Endodermal cell (in vitro differentiated cells): ENCODE measurements around the gene CNST. TPM values are rescaled to one million over a fixed set of nuclear protein-coding genes. Genes with fewer than 3 reads are reported as not detected.
"Not testable (repeated sequence)": the region's sequence is repeated elsewhere in the genome, so short reads cannot be mapped to it uniquely, and the experiment has no call there.

Experiments
- DNase-seq: peaks from one replicate; pipeline ENCODE4 v3.0.0-alpha.2; 2017
- H3K27ac ChIP-seq: 2 replicates; pipeline ENCODE4 v1.5.1; 2013; ENCODE audit warnings: mild to moderate bottlenecking, low read depth, low read length, moderate library complexity
- H3K27me3 ChIP-seq: 2 replicates; pipeline ENCODE4 v1.6.1; 2013; ENCODE audit warnings: mild to moderate bottlenecking, low read length, moderate library complexity; ENCODE audit not compliant: insufficient read depth, control insufficient read depth, poor library complexity, severe bottlenecking
- H3K36me3 ChIP-seq: 2 replicates; pipeline ENCODE4 v1.7.0; 2013; ENCODE audit warnings: mild to moderate bottlenecking, low read length, moderate library complexity; ENCODE audit not compliant: control insufficient read depth, insufficient read depth
- H3K4me1 ChIP-seq: one replicate; pipeline ENCODE4 v1.7.0; 2013; ENCODE audit warnings: low read length; ENCODE audit not compliant: control insufficient read depth, insufficient read depth
- H3K4me3 ChIP-seq: 2 replicates; pipeline ENCODE4 v1.5.1; 2013; ENCODE audit warnings: mild to moderate bottlenecking, low read length, moderate library complexity
- H3K9ac ChIP-seq: 2 replicates; pipeline ENCODE4 v1.6.1; 2013; ENCODE audit warnings: mild to moderate bottlenecking, low read length, moderate library complexity; ENCODE audit not compliant: poor library complexity, severe bottlenecking; ENCODE audit errors: extremely low read depth
- H3K9me3 ChIP-seq: 2 replicates; pipeline ENCODE4 v1.6.1; 2013; ENCODE audit warnings: mild to moderate bottlenecking, low read length, moderate library complexity; ENCODE audit not compliant: control insufficient read depth
- H3K27ac Mint-ChIP-seq: 2 replicates; pipeline ENCODE4 v1.8.0; 2020; ENCODE audit warnings: mixed read lengths
- H3K27me3 Mint-ChIP-seq: 2 replicates; pipeline ENCODE4 v1.8.0; 2021; ENCODE audit warnings: mild to moderate bottlenecking, mixed read lengths; ENCODE audit not compliant: insufficient read depth
- H3K36me3 Mint-ChIP-seq: 2 replicates; pipeline ENCODE4 v1.8.0; 2020; ENCODE audit warnings: low read depth, mixed read lengths
- H3K4me1 Mint-ChIP-seq: 2 replicates; pipeline ENCODE4 v1.8.0; 2020; ENCODE audit warnings: mixed read lengths
- H3K4me3 Mint-ChIP-seq: 2 replicates; pipeline ENCODE4 v1.8.0; 2020; ENCODE audit warnings: mild to moderate bottlenecking, moderate library complexity, mixed read lengths
- H3K9me3 Mint-ChIP-seq: 2 replicates; pipeline ENCODE4 v1.8.0; 2020; ENCODE audit warnings: mild to moderate bottlenecking, mixed read lengths
- CTCF ChIP-seq: fragments of 200-600 bp; sonication (generic); conservative IDR thresholded peaks from 2 replicates; pipeline ENCODE4 v1.5.0; 2021; ENCODE audit warnings: antibody characterized with exemption, mild to moderate bottlenecking
- WGBS, 2 experiments: methylation state at CpG; one replicate each; pipeline versions ENCODE4 v1.1.5 to v1.1.7; 2013; ENCODE audit warnings: missing lambda C conversion rate in 2 of 2, mixed read lengths in 1 of 2; ENCODE audit not compliant: insufficient coverage in 1 of 2, insufficient read length in 1 of 2; 5-methylcytosine and 5-hydroxymethylcytosine counted together
- total RNA-seq, 2 donors: library from RNA; stranded (reverse); fragmentation: NEBNext Ultra II Directional in 1 of 2; extraction: Animal tissue kit (Norgen Biotek cat#: 25700) in 1 of 2; gene quantifications; 2 replicates in 1 of 2; 3 replicates in 1 of 2; pipeline ENCODE4 v1.2.1, GENCODE V29; 2021

Gene CNST
- total RNA-seq, 2 donors from 2014 or later, result 14.7 to 20.3 TPM

- 95 to 100% methylated on average over 2 to 3 of the region's 3 CpGs for WGBS, 2 experiments
- no peak overlapping the region for H3K9ac ChIP-seq
Measured at GRCh38 chr1:246587032-246587431, 20.8 kb downstream of the CNST start.

GRCh38 chr1:246587606-246588005 lies 21.4 kb downstream of the CNST start:
- no peak overlapping the region for H3K4me3 Mint-ChIP-seq
- H3K36me3 Mint-ChIP-seq, result peaks cover 32% of the 10 kb centered on the region
- H3K27me3 ChIP-seq, result no peaks in the 10 kb centered on the region
- H3K4me1 ChIP-seq, result no peaks in the 10 kb centered on the region
- no peak overlapping the region for H3K27ac ChIP-seq
- no peak overlapping the region for H3K9ac ChIP-seq
- no peak for DNase-seq
- peaks cover 17% of the 10 kb centered on the region for H3K9me3 ChIP-seq
- peaks cover 7% of the 10 kb centered on the region for H3K4me1 Mint-ChIP-seq
- H3K9me3 Mint-ChIP-seq, result peaks cover 18% of the 10 kb centered on the region
- peaks cover 12% of the 10 kb centered on the region for H3K36me3 ChIP-seq
- TF ChIP-seq CTCF, result no peak
- 94 to 95% methylated on average over 2 to 3 of the region's 3 CpGs for WGBS, 2 experiments
- H3K27me3 Mint-ChIP-seq, result no peaks in the 10 kb centered on the region
- no peak overlapping the region for H3K4me3 ChIP-seq
- H3K27ac Mint-ChIP-seq, result no peak overlapping the region

More at GRCh38 chr1:246587032-246587431, 20.8 kb downstream of the CNST start:
- H3K27ac Mint-ChIP-seq, result no peak overlapping the region
- no peaks in the 10 kb centered on the region for H3K27me3 ChIP-seq
- no peak for DNase-seq
- TF ChIP-seq CTCF, result no peak
- H3K4me3 Mint-ChIP-seq, result no peak overlapping the region
- no peak overlapping the region for H3K27ac ChIP-seq
- H3K9me3 ChIP-seq, result peaks cover 17% of the 10 kb centered on the region
- peaks cover 12% of the 10 kb centered on the region for H3K4me1 Mint-ChIP-seq
- peaks cover 28% of the 10 kb centered on the region for H3K36me3 Mint-ChIP-seq
- H3K9me3 Mint-ChIP-seq, result peaks cover 18% of the 10 kb centered on the region
- no peaks in the 10 kb centered on the region for H3K4me1 ChIP-seq
- peaks cover 7% of the 10 kb centered on the region for H3K36me3 ChIP-seq
- H3K4me3 ChIP-seq, result no peak overlapping the region
- H3K27me3 Mint-ChIP-seq, result no peaks in the 10 kb centered on the region

- Histone ChIP-seq H3K27ac (no peak overlapping the region), H3K4me3 (no peak overlapping the region), H3K27me3 (no peaks in the 10 kb centered on the region), H3K9ac (no peak overlapping the region), H3K4me1 (no peaks in the 10 kb centered on the region), H3K36me3 (peaks cover 14% of the 10 kb centered on the region), H3K9me3 (peaks cover 17% of the 10 kb centered on the region)
- Mint-ChIP-seq H3K4me1 (peaks cover 3% of the 10 kb centered on the region), H3K27me3 (no peaks in the 10 kb centered on the region), H3K36me3 (peaks cover 34% of the 10 kb centered on the region), H3K9me3 (peaks cover 18% of the 10 kb centered on the region), H3K27ac (no peak overlapping the region), H3K4me3 (no peak overlapping the region)
- no peak for TF ChIP-seq CTCF
- no peak for DNase-seq
- WGBS, 2 experiments, result 100% methylated on average over 2 of the region's 2 CpGs; no CpG with 5 or more reads in 1 of the 2 experiments
Measured at GRCh38 chr1:246588159-246588721, 22.0 kb downstream of the CNST start.

GRCh38 chr1:246589919-246590318 lies 23.7 kb downstream of the CNST start:
- H3K4me3 ChIP-seq, H3K9ac ChIP-seq, H3K27me3 Mint-ChIP-seq, H3K27me3 ChIP-seq, H3K4me1 ChIP-seq, H3K27ac Mint-ChIP-seq, H3K27ac ChIP-seq, DNase-seq, H3K4me1 Mint-ChIP-seq, H3K4me3 Mint-ChIP-seq: not testable (repeated sequence)
- peaks cover 17% of the 10 kb centered on the region for H3K9me3 ChIP-seq
- peaks cover 18% of the 10 kb centered on the region for H3K9me3 Mint-ChIP-seq
- WGBS, 2 experiments, result 91 to 92% methylated on average over 8 to 9 of the region's 10 CpGs
- H3K36me3 ChIP-seq, result peaks cover 17% of the 10 kb centered on the region
- peaks cover 34% of the 10 kb centered on the region for H3K36me3 Mint-ChIP-seq
